ENCODE results near the gene DNAJB9.

DNAJB9 gene

GRCh38 chr7:108570146-108570755 is 577 bp downstream of the DNAJB9 start:
- DNase-seq = no peak

GRCh38 chr7:108572480-108572879 is 2.8 kb downstream of the DNAJB9 start:
- no peak for DNase-seq

GRCh38 chr7:108575156-108575555 is 5.5 kb downstream of the DNAJB9 start:
- DNase-seq = no peak

- no peak for DNase-seq
Measured at GRCh38 chr7:108576116-108576515, 6.4 kb downstream of the DNAJB9 start.

- no peak for DNase-seq
Measured at GRCh38 chr7:108578937-108579336, 9.3 kb downstream of the DNAJB9 start.

- no peak for DNase-seq
Measured at GRCh38 chr7:108580298-108580697, 10.6 kb downstream of the DNAJB9 start.

GRCh38 chr7:108581655-108582491 is 12.2 kb downstream of the DNAJB9 start:
- no peak for DNase-seq

- DNase-seq = no peak
Measured at GRCh38 chr7:108584211-108584610, 14.5 kb downstream of the DNAJB9 start.

GRCh38 chr7:108585843-108586242 is 16.2 kb downstream of the DNAJB9 start:
- DNase-seq = no peak

GRCh38 chr7:108586274-108586710 is 16.6 kb downstream of the DNAJB9 start:
- DNase-seq = no peak

GRCh38 chr7:108589199-108589598 is 19.5 kb downstream of the DNAJB9 start:
- DNase-seq = no peak

GRCh38 chr7:108589874-108590273 is 20.2 kb downstream of the DNAJB9 start:
- DNase-seq = no peak

GRCh38 chr7:108590606-108591005 is 20.9 kb downstream of the DNAJB9 start:
- DNase-seq = no peak

GRCh38 chr7:108592646-108593201 is 23.1 kb downstream of the DNAJB9 start:
- no peak for DNase-seq

GRCh38 chr7:108596560-108596959 is 26.9 kb downstream of the DNAJB9 start:
- no peak for DNase-seq

- no peak for DNase-seq
Measured at GRCh38 chr7:108598153-108598552, 28.5 kb downstream of the DNAJB9 start.

GRCh38 chr7:108598914-108599580 is 29.4 kb downstream of the DNAJB9 start:
- DNase-seq = no peak

GRCh38 chr7:108600399-108600798 is 30.7 kb downstream of the DNAJB9 start:
- no peak for DNase-seq

GRCh38 chr7:108603656-108604306 is 34.1 kb downstream of the DNAJB9 start:
- DNase-seq = no peak

GRCh38 chr7:108604307-108605077 is 34.8 kb downstream of the DNAJB9 start:
- no peak for DNase-seq

GRCh38 chr7:108605559-108606201 is 36.0 kb downstream of the DNAJB9 start:
- DNase-seq = no peak

- no peak for DNase-seq
Measured at GRCh38 chr7:108609643-108610042, 40.0 kb downstream of the DNAJB9 start.

Measured in GDM1 (cell line).